C4-2B (cell line): ENCODE data around the gene COL6A1.

Experiments used
- H3K27ac ChIP-seq: fragments of 450-650 bp; 2 replicates; pipeline ENCODE4 v1.5.1; 2017
- ZFX ChIP-seq: fragments of 450-650 bp; IDR thresholded peaks from 2 replicates; pipeline ENCODE4 v1.6.1; 2017
- TF ChIP-seq, protein P1 (sequence below): fragments of 450-650 bp; conservative IDR thresholded peaks from 2 replicates; pipeline ENCODE4 v1.5.1; 2017; ENCODE audit warnings: mild to moderate bottlenecking

COL6A1 gene

GRCh38 chr21:45998871-45999580 is 17.5 kb downstream of the COL6A1 start:
- no peak overlapping the region for H3K27ac ChIP-seq
- TF ChIP-seq, protein P1, sequence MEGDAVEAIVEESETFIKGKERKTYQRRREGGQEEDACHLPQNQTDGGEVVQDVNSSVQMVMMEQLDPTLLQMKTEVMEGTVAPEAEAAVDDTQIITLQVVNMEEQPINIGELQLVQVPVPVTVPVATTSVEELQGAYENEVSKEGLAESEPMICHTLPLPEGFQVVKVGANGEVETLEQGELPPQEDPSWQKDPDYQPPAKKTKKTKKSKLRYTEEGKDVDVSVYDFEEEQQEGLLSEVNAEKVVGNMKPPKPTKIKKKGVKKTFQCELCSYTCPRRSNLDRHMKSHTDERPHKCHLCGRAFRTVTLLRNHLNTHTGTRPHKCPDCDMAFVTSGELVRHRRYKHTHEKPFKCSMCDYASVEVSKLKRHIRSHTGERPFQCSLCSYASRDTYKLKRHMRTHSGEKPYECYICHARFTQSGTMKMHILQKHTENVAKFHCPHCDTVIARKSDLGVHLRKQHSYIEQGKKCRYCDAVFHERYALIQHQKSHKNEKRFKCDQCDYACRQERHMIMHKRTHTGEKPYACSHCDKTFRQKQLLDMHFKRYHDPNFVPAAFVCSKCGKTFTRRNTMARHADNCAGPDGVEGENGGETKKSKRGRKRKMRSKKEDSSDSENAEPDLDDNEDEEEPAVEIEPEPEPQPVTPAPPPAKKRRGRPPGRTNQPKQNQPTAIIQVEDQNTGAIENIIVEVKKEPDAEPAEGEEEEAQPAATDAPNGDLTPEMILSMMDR, result no peak
- no peak for TF ChIP-seq ZFX

- no peak overlapping the region for H3K27ac ChIP-seq
- no peak for TF ChIP-seq ZFX
- TF ChIP-seq, protein P1, result no peak
Observed at GRCh38 chr21:45999581-46000181, 18.1 kb downstream of the COL6A1 start.

DNA sequence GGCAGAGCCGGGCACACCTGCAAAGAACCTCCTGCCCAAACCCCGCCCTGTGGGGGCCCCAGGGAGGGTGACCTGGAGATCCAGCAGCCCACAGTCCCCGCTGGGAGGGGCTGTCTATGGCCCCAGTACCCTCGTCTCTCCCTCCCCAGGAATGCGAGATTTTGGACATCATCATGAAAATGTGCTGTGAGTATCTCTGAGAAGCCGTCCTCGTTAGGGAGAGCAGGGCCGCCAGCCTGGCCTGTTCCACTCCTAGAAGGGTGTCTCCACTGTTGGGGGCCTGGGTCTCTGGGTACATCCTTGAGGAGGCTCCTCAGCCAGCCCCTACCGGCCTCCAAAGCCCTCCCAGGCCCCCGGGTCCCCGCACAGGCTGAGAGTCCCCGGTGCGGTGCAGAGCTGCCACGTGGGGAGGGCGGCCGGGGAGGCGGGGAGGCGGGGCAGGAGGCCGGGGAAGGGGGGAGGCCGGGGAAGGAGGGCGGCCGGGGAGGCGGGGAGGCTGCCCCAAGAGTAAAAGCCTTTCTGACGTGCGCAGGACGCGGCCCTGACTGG is 18.7 kb downstream of the COL6A1 start:
- H3K27ac ChIP-seq, result no peak overlapping the region
- TF ChIP-seq, protein P1, result no peak
- no peak for TF ChIP-seq ZFX

- no peak overlapping the region for H3K27ac ChIP-seq
- TF ChIP-seq, protein P1, result no peak
- no peak for TF ChIP-seq ZFX
Observed at GRCh38 chr21:46000731-46001641, 19.4 kb downstream of the COL6A1 start.

DNA sequence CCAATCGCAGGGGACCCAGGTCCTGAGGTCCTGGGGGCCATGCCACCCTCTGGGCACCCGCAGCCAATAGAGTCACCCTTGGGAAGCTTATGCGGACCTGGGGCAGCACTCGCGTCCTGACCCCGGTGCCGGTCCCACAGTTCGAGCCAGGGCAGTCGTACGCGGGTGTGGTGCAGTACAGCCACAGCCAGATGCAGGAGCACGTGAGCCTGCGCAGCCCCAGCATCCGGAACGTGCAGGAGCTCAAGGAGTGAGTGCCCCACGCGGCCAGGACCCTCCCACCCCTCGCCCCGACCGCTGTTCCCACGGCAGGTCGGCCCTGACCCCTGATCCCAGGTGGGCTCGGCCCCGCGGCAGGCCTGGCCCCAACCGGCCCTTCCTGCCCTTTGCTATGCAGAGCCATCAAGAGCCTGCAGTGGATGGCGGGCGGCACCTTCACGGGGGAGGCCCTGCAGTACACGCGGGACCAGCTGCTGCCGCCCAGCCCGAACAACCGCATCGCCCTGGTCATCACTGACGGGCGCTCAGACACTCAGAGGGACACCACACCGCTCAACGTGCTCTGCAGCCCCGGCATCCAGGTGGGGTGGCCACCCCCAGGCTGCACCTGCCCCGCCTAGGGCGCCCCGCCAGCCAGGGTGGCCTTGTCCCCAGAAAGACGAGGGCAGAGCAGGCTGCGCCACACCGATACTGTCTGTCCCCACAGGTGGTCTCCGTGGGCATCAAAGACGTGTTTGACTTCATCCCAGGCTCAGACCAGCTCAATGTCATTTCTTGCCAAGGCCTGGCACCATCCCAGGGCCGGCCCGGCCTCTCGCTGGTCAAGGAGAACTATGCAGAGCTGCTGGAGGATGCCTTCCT is 20.5 kb downstream of the COL6A1 start:
- H3K27ac ChIP-seq, result no peak overlapping the region
- TF ChIP-seq ZFX, result no peak
- TF ChIP-seq, protein P1, result no peak

GRCh38 chr21:46002841-46003574 is 21.4 kb downstream of the COL6A1 start:
- H3K27ac ChIP-seq, result no peak overlapping the region
- TF ChIP-seq ZFX, result no peak
- TF ChIP-seq, protein P1, result no peak
